ENCODE data around the gene LRRIQ4.

Gene LRRIQ4

DNA sequence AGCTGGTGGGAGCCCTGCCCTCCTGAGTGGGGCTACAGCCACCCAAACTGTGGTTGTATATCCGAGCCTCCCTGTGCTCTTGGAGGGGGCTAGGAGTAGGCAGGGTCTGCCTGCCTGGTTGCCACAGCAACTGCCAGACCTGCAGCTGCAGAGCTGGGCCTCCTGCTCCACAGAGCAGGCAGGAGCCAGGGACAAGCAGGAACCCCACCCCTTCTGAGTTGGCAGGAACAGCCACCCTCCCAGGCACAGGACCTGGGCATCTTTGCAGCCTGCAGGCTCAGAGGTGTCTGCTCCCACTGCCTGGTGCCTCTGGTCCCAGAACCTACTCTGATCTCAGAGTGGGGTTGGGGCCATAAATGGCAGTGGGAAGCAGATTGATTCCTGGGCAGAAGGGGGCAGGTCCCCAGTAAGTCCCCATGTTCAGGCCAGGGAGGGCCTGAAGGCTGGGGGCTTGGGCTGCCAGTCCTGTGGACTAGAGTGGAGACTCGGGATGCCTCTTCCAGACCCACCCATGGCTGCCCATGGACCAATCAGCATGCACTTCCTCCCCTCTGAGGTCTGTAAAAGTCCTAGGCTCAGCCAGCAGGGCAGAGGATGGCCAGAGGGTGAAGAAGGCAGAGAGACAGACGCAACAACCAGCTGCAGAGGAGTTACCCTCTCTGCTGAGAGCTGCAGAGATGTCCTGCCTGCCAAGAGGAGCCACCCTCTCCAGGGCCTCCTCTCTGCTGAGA, 67.3 kb downstream of the LRRIQ4 start:
- no peaks in the 10 kb centered on the region for H3F3A ChIP-seq (ENCODE audit: control insufficient read depth, insufficient read depth)
- H3K4me3 ChIP-seq (ENCODE audit: low read length) = no peak overlapping the region
- no peaks in the 10 kb centered on the region for H3K9me3 ChIP-seq (ENCODE audit: control insufficient read depth, insufficient read depth, low read length)
- H3K9me2 ChIP-seq (replicated peaks; ENCODE audit: control insufficient read depth, low read length) = no peaks in the 10 kb centered on the region
- H3K36me3 ChIP-seq (ENCODE audit: control insufficient read depth, low read length) = no peaks in the 10 kb centered on the region
- H3K27me3 ChIP-seq (ENCODE audit: control insufficient read depth, low read length) = no peaks in the 10 kb centered on the region
- H3K4me2 ChIP-seq (ENCODE audit: low read length) = no peak overlapping the region
- H4K20me1 ChIP-seq (ENCODE audit: control insufficient read depth, insufficient read depth, low read depth, low read length) = no peaks in the 10 kb centered on the region
- H3K79me2 ChIP-seq (ENCODE audit: control insufficient read depth, low read length) = no peaks in the 10 kb centered on the region
- no peak overlapping the region for H3K27ac ChIP-seq (ENCODE audit: low read depth, low read length)
- peaks cover 19% of the 10 kb centered on the region for H3K4me1 ChIP-seq (ENCODE audit: control insufficient read depth, low read length)
- TF ChIP-seq, protein P1, sequence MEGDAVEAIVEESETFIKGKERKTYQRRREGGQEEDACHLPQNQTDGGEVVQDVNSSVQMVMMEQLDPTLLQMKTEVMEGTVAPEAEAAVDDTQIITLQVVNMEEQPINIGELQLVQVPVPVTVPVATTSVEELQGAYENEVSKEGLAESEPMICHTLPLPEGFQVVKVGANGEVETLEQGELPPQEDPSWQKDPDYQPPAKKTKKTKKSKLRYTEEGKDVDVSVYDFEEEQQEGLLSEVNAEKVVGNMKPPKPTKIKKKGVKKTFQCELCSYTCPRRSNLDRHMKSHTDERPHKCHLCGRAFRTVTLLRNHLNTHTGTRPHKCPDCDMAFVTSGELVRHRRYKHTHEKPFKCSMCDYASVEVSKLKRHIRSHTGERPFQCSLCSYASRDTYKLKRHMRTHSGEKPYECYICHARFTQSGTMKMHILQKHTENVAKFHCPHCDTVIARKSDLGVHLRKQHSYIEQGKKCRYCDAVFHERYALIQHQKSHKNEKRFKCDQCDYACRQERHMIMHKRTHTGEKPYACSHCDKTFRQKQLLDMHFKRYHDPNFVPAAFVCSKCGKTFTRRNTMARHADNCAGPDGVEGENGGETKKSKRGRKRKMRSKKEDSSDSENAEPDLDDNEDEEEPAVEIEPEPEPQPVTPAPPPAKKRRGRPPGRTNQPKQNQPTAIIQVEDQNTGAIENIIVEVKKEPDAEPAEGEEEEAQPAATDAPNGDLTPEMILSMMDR (IDR thresholded peaks at IDR 0.05; ENCODE audit: low read depth, low read length, poor library complexity, severe bottlenecking) = no peak
- no peak for TF ChIP-seq EZH2phosphoT487 (IDR thresholded peaks at IDR 0.05; ENCODE audit: borderline replicate concordance, low read length)

DNA sequence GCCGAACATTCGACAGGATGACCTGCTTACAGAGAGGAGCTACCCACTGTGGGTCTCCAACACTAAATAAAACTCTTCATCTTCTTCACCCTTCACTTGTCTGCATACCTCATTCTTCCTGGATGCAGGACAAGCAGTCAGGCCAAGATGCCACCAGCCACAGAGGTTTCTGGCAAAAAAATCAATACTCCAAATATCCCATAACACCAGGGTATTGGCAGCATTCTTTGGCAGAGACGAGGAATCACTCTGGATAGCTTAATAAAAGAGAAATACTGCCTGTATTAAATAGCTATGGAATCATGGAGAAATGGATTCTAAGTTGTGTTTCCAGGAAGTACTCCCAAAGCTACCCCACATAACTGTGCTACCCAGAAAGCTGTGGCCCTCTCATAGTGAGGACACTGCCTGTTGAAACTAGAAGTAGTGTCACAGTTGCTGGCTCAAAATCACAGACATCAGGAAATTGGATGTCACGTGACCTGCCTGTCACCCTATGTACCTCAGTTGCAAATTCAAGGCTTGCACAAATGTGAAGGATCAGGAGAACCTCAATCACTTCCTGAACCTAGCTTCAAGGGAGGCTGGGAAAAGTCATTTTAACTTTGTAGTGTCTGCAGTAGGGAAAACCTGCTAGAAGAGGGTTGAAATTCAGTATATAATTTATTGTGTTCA, 68.0 kb downstream of the LRRIQ4 start:
- Histone ChIP-seq H3K79me2 (ENCODE audit: control insufficient read depth, low read length) (no peaks in the 10 kb centered on the region), H4K20me1 (ENCODE audit: control insufficient read depth, insufficient read depth, low read depth, low read length) (no peaks in the 10 kb centered on the region), H3F3A (ENCODE audit: control insufficient read depth, insufficient read depth) (no peaks in the 10 kb centered on the region), H3K4me2 (ENCODE audit: low read length) (peak overlapping the region; percentile 33), H3K27ac (ENCODE audit: low read depth, low read length) (no peak overlapping the region), H3K4me1 (ENCODE audit: control insufficient read depth, low read length) (peaks cover 22% of the 10 kb centered on the region), H3K9me2 (replicated peaks; ENCODE audit: control insufficient read depth, low read length) (no peaks in the 10 kb centered on the region), H3K27me3 (ENCODE audit: control insufficient read depth, low read length) (no peaks in the 10 kb centered on the region), H3K36me3 (ENCODE audit: control insufficient read depth, low read length) (no peaks in the 10 kb centered on the region), H3K4me3 (ENCODE audit: low read length) (no peak overlapping the region), H3K9me3 (ENCODE audit: control insufficient read depth, insufficient read depth, low read length) (no peaks in the 10 kb centered on the region)
- TF ChIP-seq, protein P1 (IDR thresholded peaks at IDR 0.05; ENCODE audit: low read depth, low read length, poor library complexity, severe bottlenecking) = no peak
- no peak for TF ChIP-seq EZH2phosphoT487 (IDR thresholded peaks at IDR 0.05; ENCODE audit: borderline replicate concordance, low read length)

DNA sequence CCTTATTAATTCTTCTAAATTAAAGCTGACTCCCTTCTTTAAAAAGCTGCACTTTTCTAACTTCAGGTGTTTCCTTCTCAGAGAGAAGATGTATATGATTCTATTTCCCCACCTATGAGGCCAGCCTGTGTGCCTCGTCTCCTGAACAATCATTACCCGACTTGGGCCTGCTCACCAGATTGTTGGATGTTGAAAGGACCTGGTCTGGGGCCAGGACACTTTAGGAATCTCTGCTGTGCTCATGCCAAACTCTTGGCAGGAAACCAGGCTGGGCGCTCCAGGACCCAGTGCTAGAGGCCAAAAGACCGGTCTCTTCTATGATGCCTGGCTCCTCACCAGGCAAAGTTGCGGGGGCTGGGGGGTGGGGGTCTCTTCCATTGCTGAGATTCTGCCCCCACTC, 74.0 kb downstream of the LRRIQ4 start:
- Histone ChIP-seq H3K4me3 (ENCODE audit: low read length) (no peak overlapping the region), H3K27me3 (ENCODE audit: control insufficient read depth, low read length) (no peaks in the 10 kb centered on the region), H3K79me2 (ENCODE audit: control insufficient read depth, low read length) (no peaks in the 10 kb centered on the region), H3K36me3 (ENCODE audit: control insufficient read depth, low read length) (no peaks in the 10 kb centered on the region), H3K4me2 (ENCODE audit: low read length) (peak overlapping the region; percentile 60), H3K9me2 (replicated peaks; ENCODE audit: control insufficient read depth, low read length) (no peaks in the 10 kb centered on the region), H3K9me3 (ENCODE audit: control insufficient read depth, insufficient read depth, low read length) (no peaks in the 10 kb centered on the region), H3K4me1 (ENCODE audit: control insufficient read depth, low read length) (peaks cover 19% of the 10 kb centered on the region), H3K27ac (ENCODE audit: low read depth, low read length) (no peak overlapping the region), H3F3A (ENCODE audit: control insufficient read depth, insufficient read depth) (no peaks in the 10 kb centered on the region), H4K20me1 (ENCODE audit: control insufficient read depth, insufficient read depth, low read depth, low read length) (no peaks in the 10 kb centered on the region)
- TF ChIP-seq, protein P1 (IDR thresholded peaks at IDR 0.05; ENCODE audit: low read depth, low read length, poor library complexity, severe bottlenecking) = no peak
- TF ChIP-seq EZH2phosphoT487 (IDR thresholded peaks at IDR 0.05; ENCODE audit: borderline replicate concordance, low read length) = no peak

All from DOHH2 (cell line).